WTC11 (cell line): ENCODE results near the gene RNF10. TPM values are rescaled to one million over a fixed set of nuclear protein-coding genes. Genes with fewer than 3 reads are reported as not detected.

Experiments
- ATAC-seq: fragments of 200-7000 bp; cut with Tn5 transposase; 2 replicates; pipeline ENCODE4 v1.10.0; 2021; ENCODE audit warnings: mild to moderate bottlenecking, moderate library complexity
- CTCF ChIA-PET: fragments of 300-600 bp; sonication (Branson Sonifier 250); formaldehyde crosslinking; loops from one replicate; lab custom pipeline; 2021; ENCODE audit warnings: antibody characterized with exemption; lab: Charles Lee
- POLR2A ChIA-PET: fragments of 350-600 bp; sonication (Branson Sonifier 250); formaldehyde crosslinking; loops from one replicate; lab custom pipeline; 2021; ENCODE audit warnings: antibody characterized with exemption; lab: Charles Lee
- DNase-seq: peaks from one replicate; pipeline ENCODE4 v3.0.0; 2021; ENCODE audit warnings: low spot score
- H3K27ac Mint-ChIP-seq: 2 replicates; pipeline ENCODE4 v1.8.0; 2021; ENCODE audit warnings: mixed read lengths
- H3K27me3 Mint-ChIP-seq: 2 replicates; pipeline ENCODE4 v1.8.0; 2021; ENCODE audit warnings: low read depth, mild to moderate bottlenecking, moderate library complexity, mixed read lengths
- H3K36me3 Mint-ChIP-seq: 2 replicates; pipeline ENCODE4 v1.8.0; 2021; ENCODE audit warnings: mixed read lengths
- H3K4me1 Mint-ChIP-seq: 2 replicates; pipeline ENCODE4 v1.8.0; 2022; ENCODE audit warnings: mixed read lengths
- H3K4me3 Mint-ChIP-seq: 2 replicates; pipeline ENCODE4 v1.8.0; 2021; ENCODE audit warnings: mild to moderate bottlenecking, moderate library complexity, mixed read lengths
- H3K9me3 Mint-ChIP-seq: 2 replicates; pipeline ENCODE4 v1.8.0; 2021; ENCODE audit warnings: mixed read lengths
- ATF1 ChIP-seq: sonication (generic); formaldehyde crosslinking; IDR thresholded peaks from 2 replicates; pipeline ENCODE4 v1.8.1; 2023; ENCODE audit warnings: mild to moderate bottlenecking, moderate library complexity, missing genetic modification reagents
- ATF3 ChIP-seq: sonication (generic); formaldehyde crosslinking; conservative IDR thresholded peaks from 2 replicates; pipeline ENCODE4 v1.8.1; 2022; ENCODE audit warnings: mild to moderate bottlenecking, missing genetic modification reagents
- CREB1 ChIP-seq: sonication (generic); formaldehyde crosslinking; IDR thresholded peaks from 2 replicates; pipeline ENCODE4 v1.8.0; 2023; ENCODE audit warnings: mild to moderate bottlenecking, missing genetic modification reagents
- CTCF ChIP-seq: fragments of 200-600 bp; IDR thresholded peaks from 2 replicates; pipeline ENCODE4 v1.8.0; 2022; ENCODE audit warnings: antibody characterized with exemption
- E2F1 ChIP-seq: sonication (generic); formaldehyde crosslinking; IDR thresholded peaks from 2 replicates; pipeline ENCODE4 v1.8.0; 2022; ENCODE audit warnings: mild to moderate bottlenecking, missing genetic modification reagents
- ERG ChIP-seq: fragments of 250-450 bp; sonication (Bioruptor Pico); IDR thresholded peaks from 2 replicates; pipeline ENCODE4 v1.8.0; 2021; ENCODE audit warnings: mild to moderate bottlenecking
- FOXJ3 ChIP-seq: sonication (generic); formaldehyde crosslinking; IDR thresholded peaks from 2 replicates; pipeline ENCODE4 v1.9.0; 2021; ENCODE audit warnings: missing genetic modification reagents, mild to moderate bottlenecking, borderline replicate concordance
- GABPB1 ChIP-seq: sonication (generic); formaldehyde crosslinking; IDR thresholded peaks from 2 replicates; pipeline ENCODE4 v1.8.1; 2023; ENCODE audit warnings: mild to moderate bottlenecking, missing genetic modification reagents
- JUN ChIP-seq: sonication (generic); formaldehyde crosslinking; IDR thresholded peaks from 2 replicates; pipeline ENCODE4 v1.8.0; 2023; ENCODE audit warnings: mild to moderate bottlenecking, missing genetic modification reagents
- KAT7 ChIP-seq: sonication (generic); formaldehyde crosslinking; IDR thresholded peaks from 2 replicates; pipeline ENCODE4 v1.8.1; 2023; ENCODE audit warnings: missing genetic modification reagents, mild to moderate bottlenecking, borderline replicate concordance
- MAX ChIP-seq: sonication (generic); formaldehyde crosslinking; IDR thresholded peaks from 2 replicates; pipeline ENCODE4 v1.8.0; 2022; ENCODE audit warnings: mild to moderate bottlenecking, missing genetic modification reagents
- NFE2L1 ChIP-seq: sonication (generic); formaldehyde crosslinking; IDR thresholded peaks from 2 replicates; pipeline ENCODE4 v1.8.1; 2023; ENCODE audit warnings: missing genetic modification reagents
- OVOL2 ChIP-seq: fragments of 250-450 bp; sonication (Bioruptor Pico); IDR thresholded peaks from 2 replicates; pipeline ENCODE4 v1.9.0; 2021; ENCODE audit warnings: mild to moderate bottlenecking, borderline replicate concordance
- PRRX2 ChIP-seq: fragments of 250-450 bp; sonication (Bioruptor Pico); IDR thresholded peaks from 2 replicates; pipeline ENCODE4 v1.8.0; 2021; ENCODE audit warnings: mild to moderate bottlenecking
- RORB ChIP-seq: fragments of 250-450 bp; sonication (Bioruptor Pico); IDR thresholded peaks from 2 replicates; pipeline ENCODE4 v1.9.0; 2021; ENCODE audit warnings: mild to moderate bottlenecking
- SP1 ChIP-seq: sonication (generic); formaldehyde crosslinking; conservative IDR thresholded peaks from 2 replicates; pipeline ENCODE4 v1.8.1; 2022; ENCODE audit warnings: missing genetic modification reagents
- STAT6 ChIP-seq: sonication (generic); formaldehyde crosslinking; conservative IDR thresholded peaks from 2 replicates; pipeline ENCODE4 v1.8.1; 2023; ENCODE audit warnings: mild to moderate bottlenecking, low read depth, missing genetic modification reagents, moderate library complexity
- ZNF138 ChIP-seq: sonication (generic); formaldehyde crosslinking; conservative IDR thresholded peaks from 2 replicates; pipeline ENCODE4 v1.8.1; 2022; ENCODE audit warnings: mild to moderate bottlenecking, moderate library complexity, missing genetic modification reagents
- ZNF219 ChIP-seq: sonication (generic); formaldehyde crosslinking; IDR thresholded peaks from 2 replicates; pipeline ENCODE4 v1.8.0; 2023; ENCODE audit warnings: missing genetic modification reagents, mild to moderate bottlenecking, borderline replicate concordance
- ZNF416 ChIP-seq: fragments of 250-450 bp; sonication (Bioruptor Pico); IDR thresholded peaks from 2 replicates; pipeline ENCODE4 v1.9.0; 2021; ENCODE audit warnings: mild to moderate bottlenecking, inconsistent platforms
- ZNF423 ChIP-seq: fragments of 250-450 bp; sonication (Bioruptor Pico); IDR thresholded peaks from 2 replicates; pipeline ENCODE4 v2.1.2; 2022; ENCODE audit warnings: mild to moderate bottlenecking, moderate library complexity
- ZSCAN18 ChIP-seq: fragments of 250-450 bp; sonication (Bioruptor Pico); IDR thresholded peaks from 2 replicates; pipeline ENCODE4 v2.1.2; 2022; ENCODE audit warnings: mild to moderate bottlenecking, moderate library complexity
- total RNA-seq: library from RNA; stranded (reverse); gene quantifications from 3 replicates; pipeline ENCODE4 v1.2.3, GENCODE V29; 2021

RNF10 gene
- total RNA-seq, 1 experiment from 2014 or later = 160 TPM

- H3K36me3 Mint-ChIP-seq = peaks cover 44% of the 10 kb centered on the region
- ATAC-seq = peak; percentile 76
- CTCF ChIA-PET = interaction anchor here (0.8 to 1.6 kb wide), 8 partner anchors 8 to 187 kb away, joined by 3 to 11 read pairs (median 4); partner anchors contain the start of genes DYNLL1 and SRSF9
- TF ChIP-seq ATF1 (CRISPR knock-in tag) = no peak
- no peak for TF ChIP-seq SP1 (CRISPR knock-in tag)
- no peak for TF ChIP-seq ZNF416 (CRISPR knock-in tag)
- TF ChIP-seq CTCF = no peak
- TF ChIP-seq CREB1 (CRISPR knock-in tag) = no peak
- no peak for TF ChIP-seq E2F1
- TF ChIP-seq ZNF423 (CRISPR knock-in tag) = no peak
- TF ChIP-seq, all 79 proteins: peak for 0
- no peaks in the 10 kb centered on the region; the same call in 1 of the 2 replicates for H3K9me3 Mint-ChIP-seq
- peak overlapping the region; percentile 78 for H3K27ac Mint-ChIP-seq
- POLR2A ChIA-PET = interaction anchor here (1.1 to 1.9 kb wide), 3 partner anchors 8 to 77 kb away, joined by 3 to 9 read pairs (median 3); partner anchors contain the start of genes DYNLL1 and POP5
- peaks cover 17% of the 10 kb centered on the region for H3K4me1 Mint-ChIP-seq
- no peak for DNase-seq
- no peaks in the 10 kb centered on the region for H3K27me3 Mint-ChIP-seq
- peak overlapping the region; percentile 20; the same call in 1 of the 2 replicates for H3K4me3 Mint-ChIP-seq
Observed at GRCh38 chr12:120504587-120504986, 29.6 kb upstream of the RNF10 start.

GRCh38 chr12:120508537-120508936 is 25.6 kb upstream of the RNF10 start:
- CTCF ChIA-PET = no interaction called here

GRCh38 chr12:120514002-120514401 is 20.2 kb upstream of the RNF10 start:
- no peak overlapping the region for H3K27ac Mint-ChIP-seq
- no peak overlapping the region for H3K4me3 Mint-ChIP-seq
- ChIA-PET POLR2A (interaction anchor here (1.5 kb wide), 1 partner anchor 9 kb away, joined by 3 read pairs; no protein-coding TSS in a partner anchor), CTCF (interaction anchor here (0.8 kb wide), 1 partner anchor 40 kb away, joined by 3 read pairs; no protein-coding TSS in a partner anchor)
- DNase-seq (no peak), ATAC-seq (no peak)
- peaks cover 36% of the 10 kb centered on the region for H3K36me3 Mint-ChIP-seq
- no peaks in the 10 kb centered on the region for H3K4me1 Mint-ChIP-seq
- H3K9me3 Mint-ChIP-seq = no peaks in the 10 kb centered on the region
- H3K27me3 Mint-ChIP-seq = no peaks in the 10 kb centered on the region
- TF ChIP-seq NFE2L1 (CRISPR knock-in tag) (no peak), ZNF138 (CRISPR knock-in tag) (no peak), GABPB1 (no peak), OVOL2 (CRISPR knock-in tag) (no peak), ERG (CRISPR knock-in tag) (no peak), MAX (no peak), STAT6 (CRISPR knock-in tag) (no peak)

More at GRCh38 chr12:120508537-120508936, 25.6 kb upstream of the RNF10 start:
- Mint-ChIP-seq H3K27me3 (no peaks in the 10 kb centered on the region), H3K27ac (no peak overlapping the region), H3K4me1 (peaks cover 17% of the 10 kb centered on the region), H3K9me3 (no peaks in the 10 kb centered on the region), H3K4me3 (no peak overlapping the region), H3K36me3 (peaks cover 35% of the 10 kb centered on the region)
- TF ChIP-seq RORB (CRISPR knock-in tag) (no peak), ZNF219 (CRISPR knock-in tag) (no peak), ATF3 (no peak), JUN (CRISPR knock-in tag) (no peak), KAT7 (no peak), ZNF423 (CRISPR knock-in tag) (no peak), PRRX2 (CRISPR knock-in tag) (no peak), ZSCAN18 (CRISPR knock-in tag) (no peak), E2F1 (no peak), FOXJ3 (CRISPR knock-in tag) (no peak)
- DNase-seq (no peak), ATAC-seq (no peak)
- POLR2A ChIA-PET = interaction anchor here (0.7 kb wide), 1 partner anchor 8 kb away, joined by 3 read pairs; no protein-coding TSS in a partner anchor
